ENCODE measurements around the gene BICRA.

DNA sequence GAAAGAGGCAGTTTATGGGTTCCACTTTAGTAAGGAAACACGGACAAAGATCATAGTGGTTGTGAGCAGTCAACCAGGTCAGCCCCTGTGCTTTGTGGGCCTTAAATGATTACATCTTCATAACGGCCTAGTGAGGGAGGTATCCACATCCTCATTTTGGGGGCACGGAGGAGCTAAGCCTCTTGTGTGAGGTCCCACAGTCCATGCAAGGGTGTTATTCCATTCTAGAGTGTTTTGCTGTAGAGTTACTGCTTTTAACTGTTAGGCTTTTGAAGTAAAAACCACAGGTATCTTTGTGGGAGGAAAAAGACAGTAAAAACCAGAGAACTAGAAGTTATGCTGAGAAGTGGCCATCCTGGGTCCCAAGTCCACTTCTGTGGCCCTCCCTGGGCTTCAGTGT is 140.4 kb downstream of the BICRA start:
- TF ChIP-seq, protein P1, sequence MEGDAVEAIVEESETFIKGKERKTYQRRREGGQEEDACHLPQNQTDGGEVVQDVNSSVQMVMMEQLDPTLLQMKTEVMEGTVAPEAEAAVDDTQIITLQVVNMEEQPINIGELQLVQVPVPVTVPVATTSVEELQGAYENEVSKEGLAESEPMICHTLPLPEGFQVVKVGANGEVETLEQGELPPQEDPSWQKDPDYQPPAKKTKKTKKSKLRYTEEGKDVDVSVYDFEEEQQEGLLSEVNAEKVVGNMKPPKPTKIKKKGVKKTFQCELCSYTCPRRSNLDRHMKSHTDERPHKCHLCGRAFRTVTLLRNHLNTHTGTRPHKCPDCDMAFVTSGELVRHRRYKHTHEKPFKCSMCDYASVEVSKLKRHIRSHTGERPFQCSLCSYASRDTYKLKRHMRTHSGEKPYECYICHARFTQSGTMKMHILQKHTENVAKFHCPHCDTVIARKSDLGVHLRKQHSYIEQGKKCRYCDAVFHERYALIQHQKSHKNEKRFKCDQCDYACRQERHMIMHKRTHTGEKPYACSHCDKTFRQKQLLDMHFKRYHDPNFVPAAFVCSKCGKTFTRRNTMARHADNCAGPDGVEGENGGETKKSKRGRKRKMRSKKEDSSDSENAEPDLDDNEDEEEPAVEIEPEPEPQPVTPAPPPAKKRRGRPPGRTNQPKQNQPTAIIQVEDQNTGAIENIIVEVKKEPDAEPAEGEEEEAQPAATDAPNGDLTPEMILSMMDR (IDR thresholded peaks at IDR 0.05; ENCODE audit: borderline replicate concordance, extremely low read depth, low read length, poor library complexity, severe bottlenecking) = no peak
- no peak for TF ChIP-seq EZH2 (IDR thresholded peaks at IDR 0.05; ENCODE audit: borderline replicate concordance, low read depth, low read length, severe bottlenecking)

All from DND-41 (cell line).